ENCODE data around the gene SULT1A3. TPM values are rescaled to one million over a fixed set of nuclear protein-coding genes. Genes with fewer than 3 reads are reported as not detected.
"Not testable (repeated sequence)": the region's sequence is repeated elsewhere in the genome, so short reads cannot be mapped to it uniquely, and the experiment has no call there.

SULT1A3 gene
- total RNA-seq, 1 donor from 2014 or later = 3.3 TPM

GRCh38 chr16:30185683-30186421 is 13.2 kb upstream of the SULT1A3 start:
- intact Hi-C loops (cut with DNase I) = no loop called here
- ATAC-seq (ENCODE audit: poor library complexity) = peak; percentile 44
- peak; percentile 82 for DNase-seq

GRCh38 chr16:30186444-30186781 is 12.6 kb upstream of the SULT1A3 start:
- ATAC-seq (ENCODE audit: poor library complexity) = no peak
- peak; percentile 41 for DNase-seq
- intact Hi-C loops (cut with DNase I) = no loop called here

GRCh38 chr16:30186782-30187555 is 12.1 kb upstream of the SULT1A3 start:
- DNase-seq = peak; percentile 89
- intact Hi-C loops (cut with DNase I) = no loop called here
- no peak for ATAC-seq (ENCODE audit: poor library complexity)

- no peak for ATAC-seq (ENCODE audit: poor library complexity)
- intact Hi-C loops (cut with DNase I) = no loop called here
- no peak for DNase-seq
Measured at GRCh38 chr16:30187556-30187865, 11.5 kb upstream of the SULT1A3 start.

GRCh38 chr16:30187971-30188561 is 11.0 kb upstream of the SULT1A3 start:
- no peak for ATAC-seq (ENCODE audit: poor library complexity)
- DNase-seq = no peak
- intact Hi-C loops (cut with DNase I) = no loop called here

- DNase-seq; ATAC-seq (ENCODE audit: poor library complexity); intact Hi-C loops (cut with DNase I): not testable (repeated sequence)
Measured at GRCh38 chr16:30191158-30191557, 7.9 kb upstream of the SULT1A3 start.

- peak; percentile 24 for ATAC-seq (ENCODE audit: poor library complexity)
- DNase-seq; intact Hi-C loops (cut with DNase I): not testable (repeated sequence)
Measured at GRCh38 chr16:30193098-30193497, 6.0 kb upstream of the SULT1A3 start.

- intact Hi-C loops (cut with DNase I); DNase-seq: not testable (repeated sequence)
- ATAC-seq (ENCODE audit: poor library complexity) = peak; percentile 96
Measured at GRCh38 chr16:30193615-30194014, 5.4 kb upstream of the SULT1A3 start, which contains the start of the genes BOLA2B and SLX1A. Gene BOLA2B, minus strand, starts transcription at chr16:30193666. Its CDS starts 71 bp downstream, at chr16:30193595. Gene SLX1A, plus strand, starts transcription at chr16:30193875. Its CDS starts 210 bp downstream, at chr16:30194085.

- DNase-seq (peak; percentile 33), ATAC-seq (ENCODE audit: poor library complexity) (peak; percentile 85)
- intact Hi-C loops (cut with DNase I) = not testable (repeated sequence)
Measured at GRCh38 chr16:30194172-30194925, 4.7 kb upstream of the SULT1A3 start.

- intact Hi-C loops (cut with DNase I); DNase-seq; ATAC-seq (ENCODE audit: poor library complexity): not testable (repeated sequence)
Measured at GRCh38 chr16:30197001-30197400, 2.1 kb upstream of the SULT1A3 start.

GRCh38 chr16:30199608-30200343 is 721 bp downstream of the SULT1A3 start:
- ATAC-seq (ENCODE audit: poor library complexity) = peak; percentile 50
- intact Hi-C loops (cut with DNase I); DNase-seq: not testable (repeated sequence)

- DNase-seq (peak; percentile 39), ATAC-seq (ENCODE audit: poor library complexity) (peak; percentile 76)
Measured at GRCh38 chr16:30205541-30206236, 6.6 kb downstream of the SULT1A3 start.

GRCh38 chr16:30206252-30206651 is 7.2 kb downstream of the SULT1A3 start:
- peak; percentile 49 for ATAC-seq (ENCODE audit: poor library complexity)
- intact Hi-C loops (cut with DNase I); DNase-seq: not testable (repeated sequence)

More at GRCh38 chr16:30205541-30206236, 6.6 kb downstream of the SULT1A3 start:
- intact Hi-C loops (cut with DNase I) = not testable (repeated sequence)

GRCh38 chr16:30207063-30207704 is 8.1 kb downstream of the SULT1A3 start:
- DNase-seq (peak; percentile 33), ATAC-seq (ENCODE audit: poor library complexity) (peak; percentile 26)
- intact Hi-C loops (cut with DNase I) = not testable (repeated sequence)

GRCh38 chr16:30209032-30209431 is 10.0 kb downstream of the SULT1A3 start:
- DNase-seq; intact Hi-C loops (cut with DNase I): not testable (repeated sequence)
- ATAC-seq (ENCODE audit: poor library complexity) = peak; percentile 41

GRCh38 chr16:30211414-30211813 is 12.4 kb downstream of the SULT1A3 start:
- DNase-seq; intact Hi-C loops (cut with DNase I): not testable (repeated sequence)
- peak; percentile 15 for ATAC-seq (ENCODE audit: poor library complexity)

GRCh38 chr16:30217082-30217481 is 18.0 kb downstream of the SULT1A3 start:
- peak; percentile 10 for DNase-seq
- ATAC-seq (ENCODE audit: poor library complexity); intact Hi-C loops (cut with DNase I): not testable (repeated sequence)

Measured in Right ventricle myocardium superior (tissue), 1 donor.